Gastrocnemius medialis (tissue), 4 donors: ENCODE results near the gene NOS1AP. TPM values are rescaled to one million over a fixed set of nuclear protein-coding genes. Genes with fewer than 3 reads are reported as not detected.

Experiments used
- ATAC-seq, 2 donors: fragments of 150-250 bp; one replicate each; pipeline ENCODE4 v1.9.1; 2016
- DNase-seq, 2 donors: peaks; one replicate each; pipeline ENCODE4 v3.0.0-alpha.2; 2019
- H3K27ac ChIP-seq, 4 donors: fragments of 200-600 bp; sonication (generic); 1 replicate in 1 of 4; 2 replicates in 3 of 4; pipeline ENCODE4 v1.5.1; 2016 to 2018; ENCODE audit warnings: mild to moderate bottlenecking in 2 of 4, moderate library complexity in 1 of 4
- H3K27me3 ChIP-seq, 3 donors: fragments of 200-600 bp; sonication (generic) in 2 of 3; 1 replicate in 1 of 3; 2 replicates in 2 of 3; pipeline versions ENCODE4 v1.5.1 to v1.6.0; 2016 to 2019; ENCODE audit warnings: mild to moderate bottlenecking in 1 of 3, moderate library complexity in 1 of 3
- H3K36me3 ChIP-seq, 2 donors: fragments of 200-600 bp; sonication (generic) in 1 of 2; one replicate each; pipeline ENCODE4 v1.5.1; 2017 to 2018
- H3K4me1 ChIP-seq, 2 donors: fragments of 200-600 bp; sonication (generic) in 1 of 2; one replicate each; pipeline ENCODE4 v1.5.1; 2016 to 2017; ENCODE audit warnings: mild to moderate bottlenecking in 2 of 2
- H3K4me3 ChIP-seq, 4 donors: fragments of 200-600 bp; sonication (generic) in 3 of 4; 1 replicate in 1 of 4; 2 replicates in 3 of 4; pipeline ENCODE4 v1.5.1; 2016 to 2019; ENCODE audit warnings: mild to moderate bottlenecking in 2 of 4
- H3K9me3 ChIP-seq, 3 donors: fragments of 200-600 bp; sonication (generic) in 2 of 3; 1 replicate in 1 of 3; 2 replicates in 2 of 3; pipeline ENCODE4 v1.5.1; 2016 to 2019
- CTCF ChIP-seq, 5 experiments: fragments of 450-650 bp in 3 of 5; fragments of 200-600 bp in 2 of 5; sonication (generic) in 2 of 5; IDR thresholded peaks in 4 of 5; conservative IDR thresholded peaks in 1 of 5; 1 replicate in 4 of 5; 2 replicates in 1 of 5; pipeline ENCODE4 v1.5.1; 2016 to 2019; ENCODE audit warnings: antibody characterized with exemption in 5 of 5, mild to moderate bottlenecking in 3 of 5, moderate library complexity in 3 of 5
- POLR2A ChIP-seq, 2 donors: fragments of 450-650 bp; IDR thresholded peaks; one replicate each; pipeline ENCODE4 v1.6.1; 2017; ENCODE audit warnings: antibody characterized with exemption in 2 of 2, mild to moderate bottlenecking in 2 of 2, moderate library complexity in 2 of 2
- in situ Hi-C, 4 donors: fragments of 200-750 bp; cut with MboI; loops; one replicate each; pipeline versions ENCODE4 v1.15.0 to v1.8.0; 2017; ENCODE audit warnings: low sequenced_read_pairs in 4 of 4
- intact Hi-C: fragments of 100-400 bp; cut with DNase I; formaldehyde crosslinking; loops from one replicate; pipeline ENCODE4 v1.15.1; 2023; ENCODE audit warnings: low total_unique reads
- total RNA-seq, 4 donors: library from RNA; depleted of rRNA; stranded (reverse); fragments of >200 nt; gene quantifications; one replicate each; pipeline versions ENCODE4 v1.1.0 to v1.2.3, GENCODE V29; 2016

NOS1AP gene
- total RNA-seq, 4 donors from 2014 or later = 0.20 to 0.40 (median 0.25) TPM

DNA sequence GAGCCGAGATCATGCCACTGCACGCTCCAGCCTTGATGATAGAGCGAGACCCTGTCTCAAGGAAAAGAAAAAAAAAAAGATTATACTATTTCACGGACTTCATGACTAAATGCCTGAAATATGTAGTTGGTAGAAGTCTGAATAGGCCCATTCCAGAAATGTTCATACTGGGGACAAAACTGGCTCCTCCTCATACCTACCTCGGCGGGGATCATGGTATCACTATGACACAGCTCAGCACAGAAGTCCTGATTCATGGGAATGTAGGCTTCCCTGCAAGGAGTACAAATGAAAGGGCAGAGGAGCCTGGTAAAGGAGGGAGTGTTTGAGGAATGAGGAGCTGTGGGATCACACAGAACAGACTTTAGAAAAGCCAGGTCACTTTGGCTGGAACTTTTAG lies 302.1 kb downstream of the NOS1AP start:
- TF ChIP-seq POLR2A (IDR thresholded peaks at IDR 0.05) (no peak), CTCF (IDR thresholded peaks at IDR 0.05 in 4 of 5, conservative IDR thresholded peaks at IDR 0.05 in 1 of 5) (no peak)
- in situ Hi-C loops = no loop called here
- Histone ChIP-seq H3K27me3 (no peaks in the 10 kb centered on the region), H3K36me3 (no peaks in the 10 kb centered on the region), H3K4me3 (no peak overlapping the region), H3K27ac (no peak overlapping the region), H3K4me1 (no peaks in the 10 kb centered on the region), H3K9me3 (no peaks in the 10 kb centered on the region)
- DNase-seq (no peak), ATAC-seq (no peak)
- intact Hi-C loops = no loop called here

DNA sequence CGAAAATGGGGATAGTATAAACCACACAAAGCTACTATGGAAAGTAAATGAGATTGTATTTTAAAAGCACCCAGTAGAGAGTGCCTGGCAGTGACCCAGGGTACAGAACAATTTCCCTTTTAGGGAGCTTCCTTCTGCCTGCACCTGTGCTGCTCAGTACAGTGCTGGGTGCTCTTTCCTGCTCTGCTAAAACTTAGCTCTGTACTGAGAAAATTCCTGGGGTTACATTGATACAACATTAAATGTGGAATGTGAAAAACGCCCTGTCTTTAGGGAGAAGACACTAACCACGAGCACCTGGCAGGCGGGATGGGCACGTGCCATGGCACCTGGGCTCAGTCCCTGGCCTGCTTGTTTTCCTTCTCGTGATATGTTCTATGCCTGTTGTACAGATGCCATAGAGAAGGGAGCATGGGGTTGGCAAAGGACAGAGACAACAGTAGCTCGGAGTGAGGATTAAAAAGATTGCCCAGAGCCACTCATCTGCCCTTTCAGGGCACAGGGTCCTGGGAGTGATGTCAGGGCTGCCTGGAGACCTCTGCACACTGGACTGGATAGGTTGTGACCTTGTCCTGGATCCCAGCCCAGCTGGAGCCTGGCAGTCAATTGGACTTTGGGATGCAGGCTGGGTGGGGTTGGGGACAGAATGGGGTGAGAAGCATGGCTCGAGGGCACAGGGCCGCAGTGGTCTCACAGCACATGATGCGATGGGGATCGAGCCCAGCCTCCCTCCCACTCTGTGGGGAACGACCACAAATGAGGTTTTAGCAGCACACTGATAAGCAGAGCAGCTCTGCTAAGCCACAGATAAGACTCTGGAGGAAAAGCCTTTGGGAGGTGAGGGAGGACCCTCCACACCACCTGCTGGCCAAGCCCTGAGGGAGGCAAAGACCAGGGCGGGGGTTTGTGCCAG lies 302.9 kb downstream of the NOS1AP start:
- Histone ChIP-seq H3K27ac (no peak overlapping the region), H3K4me3 (no peak overlapping the region), H3K4me1 (no peaks in the 10 kb centered on the region), H3K9me3 (no peaks in the 10 kb centered on the region), H3K27me3 (no peaks in the 10 kb centered on the region), H3K36me3 (no peaks in the 10 kb centered on the region)
- TF ChIP-seq POLR2A (IDR thresholded peaks at IDR 0.05) = no peak
- TF ChIP-seq CTCF (IDR thresholded peaks at IDR 0.05 in 4 of 5, conservative IDR thresholded peaks at IDR 0.05 in 1 of 5) = no peak
- intact Hi-C loops (no loop called here), in situ Hi-C loops (no loop called here)
- DNase-seq (no peak), ATAC-seq (no peak)

- in situ Hi-C loops = no loop called here
- no peaks in the 10 kb centered on the region for H3K9me3 ChIP-seq
- intact Hi-C loops = no loop called here
- no peak for TF ChIP-seq CTCF (IDR thresholded peaks at IDR 0.05 in 4 of 5, conservative IDR thresholded peaks at IDR 0.05 in 1 of 5)
- no peak for TF ChIP-seq POLR2A (IDR thresholded peaks at IDR 0.05)
- H3K36me3 ChIP-seq = no peaks in the 10 kb centered on the region
- no peak overlapping the region for H3K27ac ChIP-seq
- ATAC-seq (no peak), DNase-seq (no peak)
- H3K4me1 ChIP-seq = no peaks in the 10 kb centered on the region
- no peak overlapping the region for H3K4me3 ChIP-seq
- H3K27me3 ChIP-seq = no peaks in the 10 kb centered on the region
These were observed 303.6 kb downstream of the NOS1AP start for GRCh38 chr1:162373072-162373427.

- H3K4me1 ChIP-seq = no peaks in the 10 kb centered on the region
- no peak overlapping the region for H3K27ac ChIP-seq
- H3K4me3 ChIP-seq = no peak overlapping the region
- in situ Hi-C loops (no loop called here), intact Hi-C loops (no loop called here)
- no peaks in the 10 kb centered on the region for H3K9me3 ChIP-seq
- DNase-seq (no peak), ATAC-seq (no peak)
- no peaks in the 10 kb centered on the region for H3K36me3 ChIP-seq
- TF ChIP-seq CTCF (IDR thresholded peaks at IDR 0.05 in 4 of 5, conservative IDR thresholded peaks at IDR 0.05 in 1 of 5) = no peak
- TF ChIP-seq POLR2A (IDR thresholded peaks at IDR 0.05) = no peak
- no peaks in the 10 kb centered on the region for H3K27me3 ChIP-seq
These were observed 304.2 kb downstream of the NOS1AP start for GRCh38 chr1:162373541-162374260.
